Measurements from ENCODE around the gene KDM2A.
A peak's percentile ranks its signal among the peaks of the same experiment; 100 is the strongest.

Gene KDM2A

DNA sequence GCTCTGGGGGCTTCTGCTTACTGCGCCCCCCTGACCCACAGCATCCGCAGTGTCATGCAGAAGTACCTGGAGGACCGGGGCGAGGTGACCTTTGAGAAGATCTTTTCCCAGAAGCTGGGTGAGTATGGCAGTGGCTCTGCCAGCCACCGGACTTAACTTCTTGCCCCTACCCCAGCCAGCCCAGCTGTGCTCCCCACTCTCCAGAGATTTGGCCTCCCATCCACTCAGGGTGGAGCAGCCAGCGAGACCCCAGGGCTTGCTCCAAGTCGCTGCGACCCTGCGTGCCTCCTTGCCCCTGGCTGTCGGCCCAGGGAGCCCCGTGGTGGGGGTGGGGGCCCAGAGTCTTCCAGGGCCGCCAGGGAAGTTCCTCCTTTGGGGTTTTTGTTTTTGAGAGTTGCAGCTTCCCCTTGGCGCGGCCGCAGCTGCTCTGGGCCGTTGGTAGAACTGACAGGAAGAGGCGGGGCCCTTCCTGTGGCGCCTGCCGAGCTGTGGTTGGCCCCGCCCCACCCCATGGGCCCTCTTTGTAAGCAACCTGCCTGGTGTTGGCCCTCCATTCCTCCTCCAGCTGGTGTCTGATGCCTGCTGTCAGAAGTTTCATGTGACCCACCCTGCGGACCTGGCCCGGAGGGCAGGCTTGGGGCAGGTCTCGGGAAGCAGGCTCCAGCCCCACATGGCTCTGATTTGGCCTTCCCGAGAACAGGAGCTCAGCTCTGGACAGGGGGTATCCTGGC lies 158.3 kb downstream of the KDM2A start:
- H3K4me3 Mint-ChIP-seq = peak overlapping the region; percentile 99
- peaks cover 52% of the 10 kb centered on the region for H3K4me1 Mint-ChIP-seq
- peak overlapping the region; percentile 98 for H3K27ac Mint-ChIP-seq (ENCODE audit: low read depth)
- peaks cover 53% of the 10 kb centered on the region for H3K36me3 Mint-ChIP-seq (ENCODE audit: insufficient read depth)
- no peaks in the 10 kb centered on the region for H3K27me3 Mint-ChIP-seq
- H3K9me3 Mint-ChIP-seq = no peaks in the 10 kb centered on the region
- ATAC-seq (replicated peaks; ENCODE audit: extremely low read depth, poor library complexity, severe bottlenecking) (peak; percentile 97), DNase-seq (ENCODE audit: low spot score in 2 of 2) (peak; percentile 80 to 89)

DNA sequence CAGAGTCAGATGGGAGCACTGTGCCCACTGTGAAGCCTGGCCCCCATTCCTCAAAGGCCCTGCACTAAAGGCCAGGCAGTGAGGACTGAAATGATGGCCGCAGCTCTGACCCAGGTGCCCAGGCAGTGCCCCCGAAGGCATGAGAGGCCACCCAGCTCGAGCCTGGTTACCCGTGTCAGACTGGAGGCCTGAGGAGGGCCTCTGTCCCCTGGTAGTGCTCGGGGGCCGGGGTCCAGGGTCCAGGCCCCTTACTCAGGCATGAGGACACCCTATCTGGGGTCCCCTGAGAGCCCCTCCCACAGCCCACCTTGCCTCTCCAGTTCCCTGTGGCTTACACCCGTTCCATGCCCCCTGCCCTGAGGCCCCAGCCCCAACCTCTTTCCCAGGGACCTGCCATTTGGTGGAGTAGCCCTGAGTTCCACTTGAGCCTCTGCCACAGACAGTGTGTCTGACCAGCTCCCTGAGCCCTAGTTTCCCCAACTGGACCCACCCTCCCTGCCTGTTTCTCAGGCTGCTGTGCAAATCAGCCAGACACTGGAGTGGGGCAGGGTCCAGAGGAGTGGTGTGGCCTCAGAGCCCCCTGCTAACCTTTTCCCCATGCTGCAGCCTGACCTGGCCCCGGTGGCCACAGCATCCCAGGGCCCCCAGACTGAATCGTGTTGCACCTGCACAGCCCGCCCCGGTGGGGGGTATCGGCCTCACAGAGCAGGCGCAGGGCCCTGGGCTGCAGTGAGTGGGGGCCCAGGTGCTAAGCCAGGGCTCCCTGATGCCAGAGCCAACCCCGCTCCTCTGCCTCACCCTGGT lies 159.3 kb downstream of the KDM2A start:
- DNase-seq (ENCODE audit: low spot score in 2 of 2) (no peak), ATAC-seq (replicated peaks; ENCODE audit: extremely low read depth, poor library complexity, severe bottlenecking) (no peak)
- no peaks in the 10 kb centered on the region for H3K9me3 Mint-ChIP-seq
- H3K27me3 Mint-ChIP-seq = no peaks in the 10 kb centered on the region
- peak overlapping the region; percentile 99 for H3K4me3 Mint-ChIP-seq
- H3K36me3 Mint-ChIP-seq (ENCODE audit: insufficient read depth) = peaks cover 60% of the 10 kb centered on the region
- peak overlapping the region; percentile 98 for H3K27ac Mint-ChIP-seq (ENCODE audit: low read depth)
- H3K4me1 Mint-ChIP-seq = peaks cover 55% of the 10 kb centered on the region

DNA sequence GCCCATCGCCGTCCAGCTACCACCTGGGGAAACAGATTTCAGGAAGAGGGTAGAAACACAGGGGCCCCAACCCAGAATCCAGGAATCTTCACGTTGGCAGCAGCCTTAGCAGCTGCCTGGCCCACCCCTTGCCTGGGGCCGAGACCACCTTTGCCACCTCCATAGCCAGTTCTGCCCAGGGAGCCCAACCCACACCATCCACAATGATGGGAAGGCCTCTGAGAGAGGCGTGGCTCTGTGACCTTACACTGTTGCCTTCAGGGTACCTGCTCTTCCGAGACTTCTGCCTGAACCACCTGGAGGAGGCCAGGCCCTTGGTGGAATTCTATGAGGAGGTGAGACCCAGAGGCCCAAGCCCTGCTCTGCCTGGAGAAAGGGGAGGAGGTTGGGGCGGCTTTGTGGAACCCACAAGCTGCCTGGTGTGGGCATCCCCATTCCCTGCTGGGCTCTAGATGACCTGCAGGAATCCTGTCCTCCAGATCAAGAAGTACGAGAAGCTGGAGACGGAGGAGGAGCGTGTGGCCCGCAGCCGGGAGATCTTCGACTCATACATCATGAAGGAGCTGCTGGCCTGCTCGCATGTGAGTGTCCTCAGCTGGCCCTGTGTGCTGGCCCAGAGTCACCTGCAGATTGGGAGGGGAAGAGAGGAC lies 160.0 kb downstream of the KDM2A start:
- Mint-ChIP-seq H3K27me3 (no peaks in the 10 kb centered on the region), H3K4me3 (peak overlapping the region; percentile 99), H3K9me3 (no peaks in the 10 kb centered on the region), H3K27ac (ENCODE audit: low read depth) (peak overlapping the region; percentile 98), H3K4me1 (peaks cover 55% of the 10 kb centered on the region), H3K36me3 (ENCODE audit: insufficient read depth) (peaks cover 67% of the 10 kb centered on the region)
- no peak for ATAC-seq (replicated peaks; ENCODE audit: extremely low read depth, poor library complexity, severe bottlenecking)
- no peak for DNase-seq (ENCODE audit: low spot score in 2 of 2)

DNA sequence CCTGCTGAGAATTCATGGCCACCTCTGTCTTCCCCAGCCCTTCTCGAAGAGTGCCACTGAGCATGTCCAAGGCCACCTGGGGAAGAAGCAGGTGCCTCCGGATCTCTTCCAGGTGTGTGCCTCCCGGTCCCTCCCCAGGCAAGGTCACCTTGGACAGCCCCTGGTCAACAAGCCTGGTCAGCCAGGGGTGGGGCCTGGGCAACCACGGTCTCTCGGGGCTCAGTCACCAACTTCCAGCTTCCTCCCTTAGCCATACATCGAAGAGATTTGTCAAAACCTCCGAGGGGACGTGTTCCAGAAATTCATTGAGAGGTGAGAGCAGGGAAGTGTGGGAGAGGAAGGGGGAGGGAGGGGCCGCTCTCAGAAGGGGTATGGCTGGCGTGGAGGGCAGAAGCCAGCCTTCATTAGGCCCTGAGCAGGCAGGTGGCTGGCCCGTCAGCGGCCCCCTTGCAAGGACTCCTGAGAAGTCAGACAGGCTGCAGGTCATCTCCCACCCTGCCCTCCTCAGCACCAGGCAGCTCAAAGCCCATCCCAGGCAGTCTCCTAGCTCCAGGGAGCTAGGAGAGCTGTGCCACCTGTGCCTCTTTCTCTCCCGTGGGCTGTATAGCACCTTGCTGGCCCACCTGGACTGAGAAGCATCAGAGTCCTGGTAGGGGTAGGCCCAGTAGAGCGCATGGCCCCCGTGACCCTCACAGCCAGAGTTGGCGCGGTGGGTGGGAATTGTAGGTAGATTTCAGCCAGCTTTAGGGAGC lies 160.7 kb downstream of the KDM2A start:
- H3K4me3 Mint-ChIP-seq = peak overlapping the region; percentile 99
- H3K27ac Mint-ChIP-seq (ENCODE audit: low read depth) = peak overlapping the region; percentile 98
- H3K27me3 Mint-ChIP-seq = no peaks in the 10 kb centered on the region
- peaks cover 50% of the 10 kb centered on the region for H3K4me1 Mint-ChIP-seq
- no peaks in the 10 kb centered on the region for H3K9me3 Mint-ChIP-seq
- ATAC-seq (replicated peaks; ENCODE audit: extremely low read depth, poor library complexity, severe bottlenecking) = no peak
- peaks cover 71% of the 10 kb centered on the region for H3K36me3 Mint-ChIP-seq (ENCODE audit: insufficient read depth)
- no peak for DNase-seq (ENCODE audit: low spot score in 2 of 2)

DNA sequence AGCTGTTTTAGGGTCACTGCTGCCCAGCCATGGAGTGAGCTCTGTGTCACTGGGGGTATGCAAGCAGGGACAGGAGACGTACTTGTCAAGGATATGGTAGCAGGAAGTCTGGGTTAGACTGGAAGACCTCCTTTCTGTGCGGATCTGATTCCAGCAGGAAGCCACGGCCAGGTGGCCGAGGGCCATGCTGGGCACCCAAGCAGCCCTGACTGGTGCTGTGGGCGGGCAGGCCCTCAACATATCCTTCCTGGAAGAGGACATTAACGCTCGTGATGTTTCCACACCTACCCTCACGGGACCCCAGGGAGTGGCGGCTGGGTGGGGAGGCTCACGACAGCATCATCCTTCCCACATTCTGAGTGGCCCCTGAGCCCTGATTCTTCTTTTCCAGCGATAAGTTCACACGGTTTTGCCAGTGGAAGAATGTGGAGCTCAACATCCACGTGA lies 161.3 kb downstream of the KDM2A start:
- no peak overlapping the region for H3K4me3 Mint-ChIP-seq
- H3K27ac Mint-ChIP-seq (ENCODE audit: low read depth) = peak overlapping the region; percentile 98
- no peak for ATAC-seq (replicated peaks; ENCODE audit: extremely low read depth, poor library complexity, severe bottlenecking)
- no peaks in the 10 kb centered on the region for H3K27me3 Mint-ChIP-seq
- no peaks in the 10 kb centered on the region for H3K9me3 Mint-ChIP-seq
- DNase-seq (ENCODE audit: low spot score in 2 of 2) = no peak
- H3K36me3 Mint-ChIP-seq (ENCODE audit: insufficient read depth) = peaks cover 74% of the 10 kb centered on the region
- peaks cover 49% of the 10 kb centered on the region for H3K4me1 Mint-ChIP-seq

DNA sequence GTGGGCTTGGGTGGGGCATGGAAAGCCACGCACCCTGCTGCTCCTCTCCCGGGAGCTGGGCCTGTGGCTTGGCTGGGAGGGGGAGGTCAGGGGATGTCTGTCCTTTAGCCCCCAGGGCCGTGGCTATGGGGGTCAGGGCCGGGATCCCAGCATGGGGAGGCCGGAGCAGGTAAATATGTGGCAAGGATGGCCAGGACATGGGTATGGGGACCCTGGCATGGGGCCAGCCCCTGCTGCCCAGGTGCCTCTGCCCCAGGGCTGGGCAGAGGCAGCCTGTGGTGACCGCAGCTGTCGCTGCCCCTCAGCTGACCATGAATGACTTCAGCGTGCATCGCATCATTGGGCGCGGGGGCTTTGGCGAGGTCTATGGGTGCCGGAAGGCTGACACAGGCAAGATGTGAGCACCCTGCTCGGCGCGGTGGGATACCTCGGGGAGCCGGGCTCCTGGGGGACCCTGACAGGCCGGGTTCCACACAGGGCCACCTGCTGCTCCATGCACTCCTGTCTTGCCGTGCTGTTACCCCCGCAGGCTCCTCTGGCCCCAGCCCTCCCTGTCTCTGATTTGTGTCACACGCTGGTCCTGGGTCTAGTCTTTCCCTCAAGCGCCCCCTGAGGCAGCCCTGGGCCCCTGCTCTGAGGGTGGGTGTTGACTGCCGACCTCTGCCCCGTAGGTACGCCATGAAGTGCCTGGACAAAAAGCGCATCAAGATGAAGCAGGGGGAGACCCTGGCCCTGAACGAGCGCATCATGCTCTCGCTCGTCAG lies 161.9 kb downstream of the KDM2A start:
- DNase-seq (ENCODE audit: low spot score in 2 of 2) (no peak), ATAC-seq (replicated peaks; ENCODE audit: extremely low read depth, poor library complexity, severe bottlenecking) (no peak)
- H3K27me3 Mint-ChIP-seq = no peaks in the 10 kb centered on the region
- no peaks in the 10 kb centered on the region for H3K9me3 Mint-ChIP-seq
- no peak overlapping the region for H3K4me3 Mint-ChIP-seq
- H3K27ac Mint-ChIP-seq (ENCODE audit: low read depth) = peak overlapping the region; percentile 51
- peaks cover 43% of the 10 kb centered on the region for H3K4me1 Mint-ChIP-seq
- peaks cover 76% of the 10 kb centered on the region for H3K36me3 Mint-ChIP-seq (ENCODE audit: insufficient read depth)

DNA sequence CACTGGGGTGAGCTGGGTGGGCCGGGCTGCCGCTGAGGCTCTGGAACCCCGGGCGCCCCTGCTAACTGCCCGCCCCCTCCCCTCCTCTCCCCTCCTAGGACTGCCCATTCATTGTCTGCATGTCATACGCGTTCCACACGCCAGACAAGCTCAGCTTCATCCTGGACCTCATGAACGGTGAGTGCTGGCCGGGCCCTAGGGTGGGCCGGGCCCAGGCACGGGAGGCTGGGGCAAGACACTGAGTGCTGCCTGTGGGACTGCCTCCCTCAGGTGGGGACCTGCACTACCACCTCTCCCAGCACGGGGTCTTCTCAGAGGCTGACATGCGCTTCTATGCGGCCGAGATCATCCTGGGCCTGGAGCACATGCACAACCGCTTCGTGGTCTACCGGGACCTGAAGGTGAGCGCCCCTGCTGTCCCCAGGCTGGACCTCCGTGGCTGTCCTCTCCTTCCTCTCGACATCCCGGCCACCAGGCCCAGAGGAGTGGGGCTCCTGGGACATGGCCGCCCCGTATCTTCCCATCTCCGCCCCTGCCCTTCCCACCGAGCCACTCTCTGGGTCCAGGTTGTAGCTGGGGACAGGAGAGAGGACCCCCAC lies 162.6 kb downstream of the KDM2A start:
- H3K9me3 Mint-ChIP-seq = no peaks in the 10 kb centered on the region
- H3K27ac Mint-ChIP-seq (ENCODE audit: low read depth) = peak overlapping the region; percentile 83
- peaks cover 40% of the 10 kb centered on the region for H3K4me1 Mint-ChIP-seq
- ATAC-seq (replicated peaks; ENCODE audit: extremely low read depth, poor library complexity, severe bottlenecking) (no peak), DNase-seq (ENCODE audit: low spot score in 2 of 2) (no peak)
- peaks cover 76% of the 10 kb centered on the region for H3K36me3 Mint-ChIP-seq (ENCODE audit: insufficient read depth)
- H3K4me3 Mint-ChIP-seq = no peak overlapping the region
- no peaks in the 10 kb centered on the region for H3K27me3 Mint-ChIP-seq

DNA sequence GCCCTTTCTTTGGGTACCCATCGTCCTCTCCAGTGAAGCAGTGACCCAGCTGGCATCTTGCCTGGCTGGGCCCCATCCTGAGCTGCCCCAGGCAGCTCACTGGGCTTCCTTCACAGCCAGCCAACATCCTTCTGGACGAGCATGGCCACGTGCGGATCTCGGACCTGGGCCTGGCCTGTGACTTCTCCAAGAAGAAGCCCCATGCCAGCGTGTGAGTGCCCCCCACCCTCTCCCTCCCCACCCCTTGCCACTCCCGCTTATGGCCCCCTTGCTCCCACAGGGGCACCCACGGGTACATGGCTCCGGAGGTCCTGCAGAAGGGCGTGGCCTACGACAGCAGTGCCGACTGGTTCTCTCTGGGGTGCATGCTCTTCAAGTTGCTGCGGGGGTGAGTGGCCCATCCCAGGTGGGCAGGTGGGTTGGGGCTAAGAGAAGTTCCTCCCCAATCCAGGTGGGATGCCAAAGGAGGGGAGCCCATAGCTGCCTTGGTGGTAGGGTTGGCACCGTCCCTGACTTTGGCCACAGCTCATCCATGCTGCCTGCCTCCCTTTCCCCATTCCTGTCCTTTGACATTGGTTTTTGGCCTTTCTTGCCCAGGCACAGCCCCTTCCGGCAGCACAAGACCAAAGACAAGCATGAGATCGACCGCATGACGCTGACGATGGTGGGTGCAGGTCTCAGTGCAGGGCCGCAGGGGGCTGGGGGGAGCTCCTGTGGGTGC lies 163.3 kb downstream of the KDM2A start:
- Mint-ChIP-seq H3K9me3 (no peaks in the 10 kb centered on the region), H3K36me3 (ENCODE audit: insufficient read depth) (peaks cover 76% of the 10 kb centered on the region), H3K4me1 (peaks cover 42% of the 10 kb centered on the region), H3K27me3 (no peaks in the 10 kb centered on the region), H3K4me3 (no peak overlapping the region), H3K27ac (ENCODE audit: low read depth) (peak overlapping the region; percentile 83)
- ATAC-seq (replicated peaks; ENCODE audit: extremely low read depth, poor library complexity, severe bottlenecking) = no peak
- DNase-seq (ENCODE audit: low spot score in 2 of 2) = no peak

DNA sequence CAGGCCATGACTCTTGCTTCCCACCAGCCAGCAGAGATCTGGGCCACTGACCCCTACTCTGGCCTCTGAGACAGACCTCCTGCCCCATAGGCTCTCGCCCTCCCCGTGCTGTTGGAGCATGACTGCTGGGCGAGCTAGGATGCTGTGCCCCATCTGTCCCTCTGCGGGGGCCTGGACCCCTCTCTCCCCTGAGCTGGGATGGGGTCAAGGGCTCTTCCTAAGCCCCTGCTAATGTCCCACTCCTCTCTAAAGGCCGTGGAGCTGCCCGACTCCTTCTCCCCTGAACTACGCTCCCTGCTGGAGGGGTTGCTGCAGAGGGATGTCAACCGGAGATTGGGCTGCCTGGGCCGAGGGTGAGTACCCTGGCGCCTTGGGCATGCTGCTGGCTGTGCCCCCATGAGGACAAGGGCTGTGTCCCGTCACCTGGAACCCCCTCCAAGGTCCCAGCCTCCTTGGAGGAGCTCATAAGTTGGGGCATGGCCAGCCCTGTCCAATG lies 163.9 kb downstream of the KDM2A start:
- ATAC-seq (replicated peaks; ENCODE audit: extremely low read depth, poor library complexity, severe bottlenecking) (no peak), DNase-seq (ENCODE audit: low spot score in 2 of 2) (no peak)
- H3K27ac Mint-ChIP-seq (ENCODE audit: low read depth) = peak overlapping the region; percentile 83
- peaks cover 73% of the 10 kb centered on the region for H3K36me3 Mint-ChIP-seq (ENCODE audit: insufficient read depth)
- no peaks in the 10 kb centered on the region for H3K9me3 Mint-ChIP-seq
- H3K4me1 Mint-ChIP-seq = peaks cover 42% of the 10 kb centered on the region
- no peak overlapping the region for H3K4me3 Mint-ChIP-seq
- no peaks in the 10 kb centered on the region for H3K27me3 Mint-ChIP-seq

DNA sequence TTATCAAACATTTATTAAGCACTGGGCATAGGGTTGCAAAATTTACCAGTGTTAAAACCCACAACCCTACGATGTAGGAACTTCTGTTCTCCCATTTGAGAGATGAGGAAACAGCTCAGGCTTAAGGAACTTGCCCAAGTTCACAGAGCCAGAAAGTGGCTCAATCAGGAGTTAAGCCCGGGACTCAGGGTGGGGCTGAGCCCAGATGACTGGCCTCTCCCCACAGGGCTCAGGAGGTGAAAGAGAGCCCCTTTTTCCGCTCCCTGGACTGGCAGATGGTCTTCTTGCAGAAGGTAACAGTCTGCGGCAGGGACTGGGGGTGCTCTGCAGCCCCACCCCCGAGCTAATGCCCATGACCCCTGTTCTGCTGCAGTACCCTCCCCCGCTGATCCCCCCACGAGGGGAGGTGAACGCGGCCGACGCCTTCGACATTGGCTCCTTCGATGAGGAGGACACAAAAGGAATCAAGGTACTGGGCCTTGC lies 164.5 kb downstream of the KDM2A start:
- Mint-ChIP-seq H3K9me3 (no peaks in the 10 kb centered on the region), H3K4me1 (peaks cover 46% of the 10 kb centered on the region), H3K27ac (ENCODE audit: low read depth) (no peak overlapping the region), H3K36me3 (ENCODE audit: insufficient read depth) (peaks cover 78% of the 10 kb centered on the region), H3K4me3 (no peak overlapping the region), H3K27me3 (no peaks in the 10 kb centered on the region)
- DNase-seq (ENCODE audit: low spot score in 2 of 2) = no peak
- ATAC-seq (replicated peaks; ENCODE audit: extremely low read depth, poor library complexity, severe bottlenecking) = no peak

Data from central memory CD8-positive, alpha-beta T cell (primary cell).